ENCODE results near the gene FOXP1.

Gene FOXP1

DNA sequence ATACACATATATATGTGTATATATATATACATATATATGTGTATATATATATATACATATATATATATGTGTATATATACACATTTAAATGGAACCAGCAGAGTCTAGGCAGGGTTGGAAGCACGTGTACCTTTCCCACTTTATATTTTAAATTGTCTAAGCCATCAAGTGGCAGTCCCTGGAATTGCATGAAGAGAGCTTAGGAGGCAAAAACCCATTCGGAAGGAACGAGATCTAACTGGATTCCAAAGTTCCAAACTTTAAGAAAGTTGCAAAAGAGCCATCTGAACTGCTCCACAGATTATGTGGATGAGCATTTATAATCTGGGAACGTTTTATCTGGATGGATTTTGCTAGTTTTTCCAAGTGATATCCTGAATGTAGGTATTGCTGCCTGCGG, 186.5 kb downstream of the FOXP1 start:
- Histone ChIP-seq H3K79me2 (peaks cover 4% of the 10 kb centered on the region), H3K27me3 (ENCODE audit: control insufficient read depth, insufficient read depth, low read length) (no peaks in the 10 kb centered on the region), H2AFZ (no peak overlapping the region), H3K36me3 (ENCODE audit: control insufficient read depth, insufficient read depth, low read length) (no peaks in the 10 kb centered on the region), H3K9me3 (ENCODE audit: control insufficient read depth, low read length) (no peaks in the 10 kb centered on the region), H3K27ac (no peak overlapping the region), H3K9ac (no peak overlapping the region), H3K4me2 (ENCODE audit: low read length) (no peak overlapping the region), H3K4me1 (no peaks in the 10 kb centered on the region), H3K4me3 (ENCODE audit: low read depth, low read length) (no peak overlapping the region)
- peak; percentile 57 for TF ChIP-seq CTCF (IDR thresholded peaks at IDR 0.05)

- TF ChIP-seq CTCF (IDR thresholded peaks at IDR 0.05) = no peak
- no peaks in the 10 kb centered on the region for H3K4me1 ChIP-seq
- H3K27ac ChIP-seq = no peak overlapping the region
Observed at GRCh38 chr3:71395927-71396695, 187.4 kb downstream of the FOXP1 start.

GRCh38 chr3:71395470-71395869, 188.1 kb downstream of the FOXP1 start:
- TF ChIP-seq CTCF (IDR thresholded peaks at IDR 0.05) = no peak
- Histone ChIP-seq H3K4me2 (ENCODE audit: low read length) (no peak overlapping the region), H3K4me3 (ENCODE audit: low read depth, low read length) (no peak overlapping the region), H3K27me3 (ENCODE audit: control insufficient read depth, insufficient read depth, low read length) (no peaks in the 10 kb centered on the region), H3K4me1 (no peaks in the 10 kb centered on the region), H3K27ac (no peak overlapping the region), H2AFZ (no peak overlapping the region), H3K36me3 (ENCODE audit: control insufficient read depth, insufficient read depth, low read length) (no peaks in the 10 kb centered on the region), H3K9me3 (ENCODE audit: control insufficient read depth, low read length) (no peaks in the 10 kb centered on the region), H3K79me2 (peaks cover 4% of the 10 kb centered on the region), H3K9ac (no peak overlapping the region)

More at GRCh38 chr3:71395927-71396695, 187.4 kb downstream of the FOXP1 start:
- no peaks in the 10 kb centered on the region for H3K27me3 ChIP-seq (ENCODE audit: control insufficient read depth, insufficient read depth, low read length)
- H3K79me2 ChIP-seq = peaks cover 4% of the 10 kb centered on the region
- no peak overlapping the region for H3K9ac ChIP-seq
- no peaks in the 10 kb centered on the region for H3K36me3 ChIP-seq (ENCODE audit: control insufficient read depth, insufficient read depth, low read length)
- no peak overlapping the region for H3K4me2 ChIP-seq (ENCODE audit: low read length)
- H2AFZ ChIP-seq = no peak overlapping the region
- H3K9me3 ChIP-seq (ENCODE audit: control insufficient read depth, low read length) = no peaks in the 10 kb centered on the region
- H3K4me3 ChIP-seq (ENCODE audit: low read depth, low read length) = no peak overlapping the region

DNA sequence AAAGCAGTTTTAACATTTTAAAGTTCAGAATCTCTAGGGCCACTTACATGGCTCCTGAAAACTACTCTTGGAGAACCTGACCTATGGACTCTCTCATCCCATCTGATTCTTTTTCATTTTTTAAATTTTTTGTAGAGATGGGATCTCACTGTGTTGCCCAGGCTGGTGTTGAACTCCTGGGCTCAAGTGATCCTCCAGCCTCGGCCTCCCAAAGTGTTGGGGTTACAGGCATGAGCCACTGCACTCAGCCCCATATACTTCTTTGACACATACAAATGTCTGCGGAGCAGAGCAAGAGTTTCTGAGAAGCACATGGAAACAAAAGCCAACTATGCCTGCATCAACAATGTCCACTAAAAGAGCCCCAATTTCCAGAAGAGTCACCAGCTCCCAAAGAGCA, 189.8 kb downstream of the FOXP1 start:
- Histone ChIP-seq H3K27me3 (ENCODE audit: control insufficient read depth, insufficient read depth, low read length) (no peaks in the 10 kb centered on the region), H3K4me1 (no peaks in the 10 kb centered on the region)

More for the DNA sequence above, 189.8 kb downstream of the FOXP1 start:
- TF ChIP-seq CTCF (IDR thresholded peaks at IDR 0.05) = no peak
- Histone ChIP-seq H3K27ac (no peak overlapping the region), H3K4me2 (ENCODE audit: low read length) (no peak overlapping the region), H3K4me3 (ENCODE audit: low read depth, low read length) (no peak overlapping the region), H3K79me2 (peaks cover 4% of the 10 kb centered on the region), H3K9me3 (ENCODE audit: control insufficient read depth, low read length) (no peaks in the 10 kb centered on the region), H2AFZ (no peak overlapping the region), H3K9ac (no peak overlapping the region), H3K36me3 (ENCODE audit: control insufficient read depth, insufficient read depth, low read length) (no peaks in the 10 kb centered on the region)

All from parathyroid adenoma (tissue), 2 donors.